Loucy (cell line): ENCODE measurements around the gene EFNA4.

Experiments
- H2AFZ ChIP-seq: fragments of 200-600 bp; sonication (generic); 2 replicates; pipeline ENCODE4 v1.6.0; 2016; ENCODE audit warnings: antibody characterized with exemption, mild to moderate bottlenecking, low read length, moderate library complexity
- H3F3A ChIP-seq: fragments of 200-600 bp; 2 replicates; pipeline ENCODE4 v1.6.0; 2016; ENCODE audit warnings: antibody characterized with exemption, low read depth, mild to moderate bottlenecking
- H3K27me3 ChIP-seq: fragments of 200-600 bp; sonication (generic); 2 replicates; pipeline ENCODE4 v1.6.1; 2014; ENCODE audit warnings: low read length, mild to moderate bottlenecking; ENCODE audit not compliant: insufficient read depth, poor library complexity, severe bottlenecking
- H3K36me3 ChIP-seq: fragments of 200-600 bp; sonication (generic); 2 replicates; pipeline ENCODE4 v1.6.1; 2016; ENCODE audit warnings: low read length; ENCODE audit not compliant: insufficient read depth
- H3K4me1 ChIP-seq: fragments of 200-600 bp; sonication (generic); 2 replicates; pipeline ENCODE4 v1.5.1; 2014; ENCODE audit warnings: low read length, mild to moderate bottlenecking; ENCODE audit not compliant: insufficient read depth, poor library complexity, severe bottlenecking
- H3K4me2 ChIP-seq: fragments of 200-600 bp; sonication (generic); 2 replicates; pipeline ENCODE4 v1.6.0; 2014; ENCODE audit warnings: antibody characterized with exemption, low read length, low read depth, mild to moderate bottlenecking; ENCODE audit not compliant: poor library complexity, severe bottlenecking
- H3K4me3 ChIP-seq: fragments of 200-600 bp; sonication (generic); 2 replicates; pipeline ENCODE4 v1.5.1; 2014; ENCODE audit warnings: low read length, mild to moderate bottlenecking, mixed read lengths; ENCODE audit not compliant: poor library complexity, severe bottlenecking
- H3K79me2 ChIP-seq: fragments of 200-600 bp; sonication (generic); 2 replicates; pipeline ENCODE4 v1.6.1; 2014; ENCODE audit warnings: low read length; ENCODE audit not compliant: insufficient read depth
- H3K9ac ChIP-seq: fragments of 200-600 bp; sonication (generic); 2 replicates; pipeline ENCODE4 v1.6.0; 2014; ENCODE audit warnings: mild to moderate bottlenecking, low read depth, low read length, moderate library complexity; ENCODE audit not compliant: poor library complexity, severe bottlenecking
- H3K9me2 ChIP-seq: fragments of 200-600 bp; sonication (generic); replicated peaks from 2 replicates; pipeline ENCODE4 v1.6.1; 2016; ENCODE audit warnings: low read depth, low read length, mixed read lengths
- H3K9me3 ChIP-seq: fragments of 200-600 bp; sonication (generic); 2 replicates; pipeline ENCODE4 v1.6.1; 2014; ENCODE audit warnings: mild to moderate bottlenecking, antibody characterized with exemption, low read length, low read depth; ENCODE audit not compliant: insufficient read depth
- H4K20me1 ChIP-seq: fragments of 200-600 bp; sonication (generic); 2 replicates; pipeline ENCODE4 v1.6.0; 2014; ENCODE audit warnings: antibody characterized with exemption, low read length, mild to moderate bottlenecking; ENCODE audit not compliant: insufficient read depth, poor library complexity, severe bottlenecking
- EZH2phosphoT487 ChIP-seq: fragments of 200-600 bp; IDR thresholded peaks from 2 replicates; pipeline ENCODE4 v1.6.1; 2018; ENCODE audit warnings: antibody characterized with exemption, mild to moderate bottlenecking, moderate library complexity, borderline replicate concordance
- TF ChIP-seq, protein P1 (sequence below): fragments of 200-600 bp; sonication (generic); conservative IDR thresholded peaks from 2 replicates; pipeline ENCODE4 v1.5.1; 2014; ENCODE audit warnings: mild to moderate bottlenecking, antibody characterized with exemption, low read length

EFNA4 gene

DNA sequence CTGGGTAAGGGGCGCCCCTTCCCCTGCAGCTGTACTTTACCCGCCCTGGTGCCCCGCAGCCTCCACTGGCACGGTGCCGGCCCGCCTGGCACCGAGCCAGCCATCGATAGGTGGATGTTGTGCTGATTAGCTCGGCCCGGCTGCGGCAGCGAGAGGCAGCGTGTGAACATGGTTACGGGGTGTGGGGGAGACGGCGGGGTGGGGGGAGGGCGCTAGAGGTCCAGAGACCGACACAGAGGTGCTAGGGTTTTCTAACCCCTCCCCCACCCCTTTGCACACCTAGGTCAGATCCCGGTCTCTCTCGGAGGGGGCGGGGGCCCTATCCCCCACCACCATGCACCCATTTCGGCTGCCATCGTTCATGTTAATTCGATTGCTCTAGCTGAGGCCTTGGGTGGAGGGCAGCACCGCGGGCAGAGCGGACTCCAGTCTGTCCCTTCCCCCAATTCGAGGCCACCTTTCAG lies 6.7 kb downstream of the EFNA4 start:
- Histone ChIP-seq H3K36me3 (no peaks in the 10 kb centered on the region), H2AFZ (no peak overlapping the region), H3K4me1 (peaks cover 44% of the 10 kb centered on the region), H3K79me2 (peaks cover 13% of the 10 kb centered on the region; the same call in 1 of the 2 replicates), H4K20me1 (peaks cover 1% of the 10 kb centered on the region), H3K9ac (no peak overlapping the region), H3K4me2 (no peak overlapping the region), H3F3A (no peaks in the 10 kb centered on the region), H3K27me3 (no peaks in the 10 kb centered on the region), H3K9me2 (no peaks in the 10 kb centered on the region), H3K9me3 (no peaks in the 10 kb centered on the region), H3K4me3 (no peak overlapping the region)
- TF ChIP-seq EZH2phosphoT487, result no peak
- TF ChIP-seq, protein P1, sequence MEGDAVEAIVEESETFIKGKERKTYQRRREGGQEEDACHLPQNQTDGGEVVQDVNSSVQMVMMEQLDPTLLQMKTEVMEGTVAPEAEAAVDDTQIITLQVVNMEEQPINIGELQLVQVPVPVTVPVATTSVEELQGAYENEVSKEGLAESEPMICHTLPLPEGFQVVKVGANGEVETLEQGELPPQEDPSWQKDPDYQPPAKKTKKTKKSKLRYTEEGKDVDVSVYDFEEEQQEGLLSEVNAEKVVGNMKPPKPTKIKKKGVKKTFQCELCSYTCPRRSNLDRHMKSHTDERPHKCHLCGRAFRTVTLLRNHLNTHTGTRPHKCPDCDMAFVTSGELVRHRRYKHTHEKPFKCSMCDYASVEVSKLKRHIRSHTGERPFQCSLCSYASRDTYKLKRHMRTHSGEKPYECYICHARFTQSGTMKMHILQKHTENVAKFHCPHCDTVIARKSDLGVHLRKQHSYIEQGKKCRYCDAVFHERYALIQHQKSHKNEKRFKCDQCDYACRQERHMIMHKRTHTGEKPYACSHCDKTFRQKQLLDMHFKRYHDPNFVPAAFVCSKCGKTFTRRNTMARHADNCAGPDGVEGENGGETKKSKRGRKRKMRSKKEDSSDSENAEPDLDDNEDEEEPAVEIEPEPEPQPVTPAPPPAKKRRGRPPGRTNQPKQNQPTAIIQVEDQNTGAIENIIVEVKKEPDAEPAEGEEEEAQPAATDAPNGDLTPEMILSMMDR, result no peak

DNA sequence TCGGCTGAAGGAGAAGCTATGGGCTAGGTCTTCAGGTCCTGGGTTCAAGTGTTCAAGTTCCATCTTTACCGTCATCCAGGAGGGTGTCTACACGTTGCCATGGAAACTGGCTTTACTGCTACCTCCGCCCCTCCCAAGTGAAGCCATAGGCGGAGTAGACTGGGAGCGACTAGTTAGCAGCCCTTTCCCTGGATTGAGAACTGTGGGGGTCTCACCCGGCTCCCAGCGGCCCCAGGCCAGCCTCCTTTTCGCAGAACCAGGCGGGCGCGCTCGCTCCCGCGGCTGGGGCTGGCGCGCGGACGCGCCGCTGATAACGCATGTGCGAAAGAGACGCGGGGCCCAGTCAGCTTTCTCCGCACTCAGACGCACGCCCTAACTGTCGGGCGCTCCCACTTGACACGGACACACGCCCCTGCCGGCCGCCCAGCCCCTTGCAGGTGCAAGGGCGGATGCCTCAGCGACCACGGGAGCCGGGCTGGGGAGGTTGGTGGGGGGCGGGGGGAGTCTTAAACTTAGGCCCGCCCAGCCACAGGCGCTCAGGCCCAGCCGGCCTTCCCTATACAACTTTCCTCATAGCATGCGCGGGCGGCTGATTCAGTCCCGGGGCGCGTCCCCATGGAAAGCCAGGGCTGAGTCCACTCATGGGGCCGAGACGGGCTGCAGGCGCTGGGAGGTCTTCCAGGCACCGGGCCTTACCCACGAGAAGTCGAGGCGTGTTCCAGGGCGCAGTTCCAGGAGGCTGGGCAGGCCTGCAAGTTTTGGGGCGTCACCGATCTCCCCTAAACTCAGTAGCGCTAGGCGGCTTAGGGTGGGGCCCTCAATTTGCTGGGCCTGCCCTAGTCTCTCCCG lies 7.4 kb downstream of the EFNA4 start:
- H2AFZ ChIP-seq, result no peak overlapping the region
- H3K4me1 ChIP-seq, result peaks cover 51% of the 10 kb centered on the region
- no peak overlapping the region for H3K4me2 ChIP-seq
- no peak overlapping the region for H3K4me3 ChIP-seq
- H3F3A ChIP-seq, result no peaks in the 10 kb centered on the region
- TF ChIP-seq, protein P1, result no peak
- no peak for TF ChIP-seq EZH2phosphoT487
- H3K27me3 ChIP-seq, result no peaks in the 10 kb centered on the region
- no peaks in the 10 kb centered on the region for H3K9me2 ChIP-seq
- H3K79me2 ChIP-seq, result peaks cover 11% of the 10 kb centered on the region; the same call in 1 of the 2 replicates
- H4K20me1 ChIP-seq, result no peaks in the 10 kb centered on the region
- H3K9me3 ChIP-seq, result no peaks in the 10 kb centered on the region
- H3K9ac ChIP-seq, result no peak overlapping the region
- no peaks in the 10 kb centered on the region for H3K36me3 ChIP-seq

GRCh38 chr1:155071701-155072100 lies 8.2 kb downstream of the EFNA4 start:
- Histone ChIP-seq H4K20me1 (no peaks in the 10 kb centered on the region), H3K27me3 (no peaks in the 10 kb centered on the region), H3K4me3 (no peak overlapping the region), H3K9me3 (no peaks in the 10 kb centered on the region), H3K9me2 (no peaks in the 10 kb centered on the region), H3K9ac (no peak overlapping the region), H3K4me2 (no peak overlapping the region), H3F3A (no peaks in the 10 kb centered on the region), H3K79me2 (peaks cover 3% of the 10 kb centered on the region; the same call in 1 of the 2 replicates), H3K36me3 (no peaks in the 10 kb centered on the region), H3K4me1 (peaks cover 55% of the 10 kb centered on the region), H2AFZ (no peak overlapping the region)
- TF ChIP-seq EZH2phosphoT487, result no peak
- TF ChIP-seq, protein P1, result no peak
